NCI-H2171 (cell line): ENCODE data around the gene PARD3B.

Source experiments
- DNase-seq: peaks from one replicate; lab custom pipeline; 2025; lab: John Stamatoyannopoulos, UW

Gene PARD3B

GRCh38 chr2:204657024-204657423, 111.7 kb downstream of the PARD3B start:
- DNase-seq: no peak

- no peak for DNase-seq
Observed at GRCh38 chr2:204662956-204663355, 117.7 kb downstream of the PARD3B start.

- no peak for DNase-seq
Observed at GRCh38 chr2:204663816-204664425, 118.6 kb downstream of the PARD3B start.

- no peak for DNase-seq
Observed at GRCh38 chr2:204664708-204665121, 119.4 kb downstream of the PARD3B start.

- DNase-seq: no peak
Observed at GRCh38 chr2:204665207-204665606, 119.9 kb downstream of the PARD3B start.

- no peak for DNase-seq
Observed at GRCh38 chr2:204665771-204666170, 120.5 kb downstream of the PARD3B start.

- no peak for DNase-seq
Observed at GRCh38 chr2:204667990-204668389, 122.7 kb downstream of the PARD3B start.

GRCh38 chr2:204669382-204669781, 124.1 kb downstream of the PARD3B start:
- no peak for DNase-seq

GRCh38 chr2:204670124-204670523, 124.8 kb downstream of the PARD3B start:
- no peak for DNase-seq

- DNase-seq: no peak
Observed at GRCh38 chr2:204670756-204671155, 125.5 kb downstream of the PARD3B start.

- no peak for DNase-seq
Observed at GRCh38 chr2:204672772-204673171, 127.5 kb downstream of the PARD3B start.

- DNase-seq: no peak
Observed at GRCh38 chr2:204673877-204674276, 128.6 kb downstream of the PARD3B start.

GRCh38 chr2:204678031-204678430, 132.8 kb downstream of the PARD3B start:
- DNase-seq: no peak

GRCh38 chr2:204680576-204680975, 135.3 kb downstream of the PARD3B start:
- DNase-seq: no peak

- no peak for DNase-seq
Observed at GRCh38 chr2:204681412-204681811, 136.1 kb downstream of the PARD3B start.

- no peak for DNase-seq
Observed at GRCh38 chr2:204683384-204683783, 138.1 kb downstream of the PARD3B start.

- DNase-seq: no peak
Observed at GRCh38 chr2:204686406-204686805, 141.1 kb downstream of the PARD3B start.

- DNase-seq: no peak
Observed at GRCh38 chr2:204687776-204688175, 142.5 kb downstream of the PARD3B start.

- peak; percentile 49 for DNase-seq
Observed at GRCh38 chr2:204691911-204692510, 146.7 kb downstream of the PARD3B start.

- no peak for DNase-seq
Observed at GRCh38 chr2:204692790-204693189, 147.5 kb downstream of the PARD3B start.

- DNase-seq: no peak
Observed at GRCh38 chr2:204693262-204693661, 148.0 kb downstream of the PARD3B start.

GRCh38 chr2:204695506-204695905, 150.2 kb downstream of the PARD3B start:
- DNase-seq: no peak

GRCh38 chr2:204696124-204696523, 150.8 kb downstream of the PARD3B start:
- no peak for DNase-seq
